Mesodermal cell (in vitro differentiated cells): ENCODE results near the gene MYO16.

Experiments
- H3K27ac ChIP-seq: 2 replicates; pipeline ENCODE4 v1.7.0; 2013; ENCODE audit warnings: mild to moderate bottlenecking, low read depth, low read length, moderate library complexity; ENCODE audit not compliant: severe bottlenecking
- H3K36me3 ChIP-seq: 2 replicates; pipeline ENCODE4 v1.7.1; 2013; ENCODE audit warnings: mild to moderate bottlenecking, low read length, moderate library complexity; ENCODE audit not compliant: control insufficient read depth, insufficient read depth
- H3K4me1 ChIP-seq: one replicate; pipeline ENCODE4 v1.7.1; 2013; ENCODE audit warnings: mild to moderate bottlenecking, low read length; ENCODE audit not compliant: insufficient read depth, control insufficient read depth, poor library complexity, severe bottlenecking
- H3K4me3 ChIP-seq: 2 replicates; pipeline ENCODE4 v1.7.0; 2013; ENCODE audit warnings: low read length, control low read depth, mild to moderate bottlenecking; ENCODE audit not compliant: insufficient read depth, poor library complexity, severe bottlenecking; ENCODE audit errors: extremely low read depth
- H3K9me3 ChIP-seq: 2 replicates; pipeline ENCODE4 v1.7.1; 2013; ENCODE audit warnings: mild to moderate bottlenecking, low read length, moderate library complexity; ENCODE audit not compliant: control insufficient read depth
- WGBS, 2 experiments: methylation state at CpG; one replicate each; pipeline ENCODE4 v1.1.5; 2013; ENCODE audit warnings: missing lambda C conversion rate in 2 of 2; ENCODE audit not compliant: insufficient coverage in 2 of 2; 5-methylcytosine and 5-hydroxymethylcytosine counted together

Gene MYO16

DNA sequence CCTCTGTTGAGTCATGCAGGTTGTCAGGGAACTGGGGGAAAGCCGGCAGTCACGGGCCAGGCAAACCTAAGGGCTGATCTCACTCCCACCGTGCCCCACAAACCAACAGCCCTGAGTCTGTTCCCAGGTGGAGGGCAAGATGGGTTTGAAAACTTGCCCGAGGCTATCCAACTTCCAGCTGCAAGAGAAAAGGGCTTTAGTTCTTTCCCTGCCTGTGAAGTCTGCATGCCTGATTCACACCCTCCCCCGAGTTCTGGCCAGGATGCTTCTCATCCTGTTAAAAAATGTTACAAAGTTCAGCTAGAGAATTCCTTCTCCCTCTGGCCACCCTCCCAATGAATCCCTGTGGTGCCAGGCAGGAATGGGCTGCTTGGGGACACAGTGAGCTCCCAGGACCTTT, 33.1 kb downstream of the MYO16 start:
- H3K9me3 ChIP-seq: no peaks in the 10 kb centered on the region
- H3K36me3 ChIP-seq: no peaks in the 10 kb centered on the region
- H3K27ac ChIP-seq: no peak overlapping the region
- H3K4me1 ChIP-seq: no peaks in the 10 kb centered on the region
- 75 to 82% methylated on average over 5 of the region's 5 CpGs for WGBS, 2 experiments
- no peak overlapping the region for H3K4me3 ChIP-seq

DNA sequence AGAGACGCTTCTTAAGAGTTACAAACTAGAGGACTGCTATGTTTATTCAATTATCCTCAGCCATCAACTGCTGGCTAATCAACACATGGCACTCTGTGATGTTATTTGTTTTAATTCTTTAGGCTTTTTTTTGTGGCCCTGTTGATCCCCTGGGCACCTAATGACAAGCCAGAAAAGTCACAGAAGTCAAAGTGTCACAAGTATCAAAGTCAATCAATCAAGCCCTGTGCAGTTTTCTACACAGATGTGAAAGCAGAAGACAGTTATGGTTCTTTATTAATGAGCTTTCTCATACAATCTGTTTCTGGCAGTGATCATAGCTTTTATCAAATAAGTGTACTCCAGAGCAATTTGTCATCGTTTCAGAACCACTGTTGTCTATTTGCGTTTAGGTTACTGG, 34.3 kb downstream of the MYO16 start:
- Histone ChIP-seq H3K4me3 (no peak overlapping the region), H3K4me1 (no peaks in the 10 kb centered on the region), H3K36me3 (no peaks in the 10 kb centered on the region), H3K9me3 (no peaks in the 10 kb centered on the region), H3K27ac (no peak overlapping the region)
- no CpG with 5 or more reads among the region's 3 CpGs for WGBS, 2 experiments

DNA sequence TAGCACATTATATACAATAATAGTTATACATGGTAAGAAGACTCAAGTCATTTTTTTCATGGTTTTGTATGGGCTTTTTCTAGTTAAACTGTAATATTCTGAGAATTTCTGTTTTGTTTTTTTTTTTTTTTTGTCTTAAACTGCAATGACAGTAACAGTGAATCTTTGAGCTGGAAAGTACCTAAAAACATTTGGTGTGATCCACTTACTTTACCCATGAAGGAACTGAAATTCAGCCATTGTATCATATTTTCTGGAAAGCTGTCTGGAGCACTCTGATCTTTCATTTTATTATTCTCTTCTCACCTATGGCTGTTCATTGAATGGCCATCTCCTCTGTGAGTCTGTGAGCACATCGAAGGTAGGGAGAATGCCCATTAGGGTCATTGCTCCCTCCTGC, 37.8 kb downstream of the MYO16 start:
- H3K4me3 ChIP-seq: no peak overlapping the region
- no peaks in the 10 kb centered on the region for H3K36me3 ChIP-seq
- no peaks in the 10 kb centered on the region for H3K4me1 ChIP-seq
- whole genome bisulfite sequencing, 2 experiments: 80% methylated on average over 1 of the region's 1 CpG; no CpG with 5 or more reads in 1 of the 2 experiments
- H3K27ac ChIP-seq: no peak overlapping the region
- H3K9me3 ChIP-seq: peaks cover 3% of the 10 kb centered on the region

DNA sequence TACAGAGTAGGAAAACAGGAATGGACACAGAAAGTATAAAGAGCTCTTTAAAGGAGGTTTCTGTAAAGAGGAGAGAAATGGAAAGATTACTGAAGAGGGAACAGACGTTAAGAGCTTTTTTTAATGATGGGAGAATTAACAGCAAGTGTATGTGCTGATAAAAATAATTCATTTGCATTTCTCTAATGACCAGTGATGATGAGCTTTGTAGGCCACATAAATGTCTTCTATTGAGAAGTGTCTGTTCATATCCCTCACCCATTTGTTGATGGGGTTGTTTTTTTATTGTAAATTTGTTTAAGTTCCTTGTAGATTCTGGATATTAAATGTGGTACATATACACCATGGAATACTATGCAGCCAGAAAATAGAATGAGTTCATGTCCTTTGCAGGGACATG, 40.0 kb downstream of the MYO16 start:
- H3K9me3 ChIP-seq: peaks cover 3% of the 10 kb centered on the region
- no peak overlapping the region for H3K27ac ChIP-seq
- H3K4me1 ChIP-seq: no peaks in the 10 kb centered on the region
- 60 to 89% methylated on average over 1 of the region's 1 CpG for WGBS, 2 experiments
- no peak overlapping the region for H3K4me3 ChIP-seq
- no peaks in the 10 kb centered on the region for H3K36me3 ChIP-seq

DNA sequence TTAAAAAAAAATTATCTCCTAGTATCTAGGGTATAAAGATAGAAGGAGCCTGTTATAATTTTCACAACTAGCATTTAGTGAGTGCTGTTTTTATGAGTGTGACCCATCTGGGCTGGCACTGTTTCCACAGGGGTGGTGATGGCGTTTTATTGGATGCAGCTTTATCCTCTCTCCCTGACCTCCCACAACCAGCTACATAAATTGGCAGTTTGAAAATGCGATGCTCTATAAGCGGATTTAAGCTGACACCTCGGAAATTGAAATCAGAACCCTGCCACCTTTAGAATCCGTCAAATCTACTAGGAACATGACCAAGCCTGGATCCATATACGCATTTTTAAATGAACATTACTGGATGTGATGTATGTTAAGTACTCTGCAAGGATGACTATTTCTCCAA, 44.9 kb downstream of the MYO16 start:
- WGBS, 2 experiments: 80 to 93% methylated on average over 3 to 4 of the region's 6 CpGs
- Histone ChIP-seq H3K9me3 (peaks cover 3% of the 10 kb centered on the region), H3K4me3 (no peak overlapping the region), H3K27ac (no peak overlapping the region), H3K36me3 (no peaks in the 10 kb centered on the region), H3K4me1 (no peaks in the 10 kb centered on the region)

DNA sequence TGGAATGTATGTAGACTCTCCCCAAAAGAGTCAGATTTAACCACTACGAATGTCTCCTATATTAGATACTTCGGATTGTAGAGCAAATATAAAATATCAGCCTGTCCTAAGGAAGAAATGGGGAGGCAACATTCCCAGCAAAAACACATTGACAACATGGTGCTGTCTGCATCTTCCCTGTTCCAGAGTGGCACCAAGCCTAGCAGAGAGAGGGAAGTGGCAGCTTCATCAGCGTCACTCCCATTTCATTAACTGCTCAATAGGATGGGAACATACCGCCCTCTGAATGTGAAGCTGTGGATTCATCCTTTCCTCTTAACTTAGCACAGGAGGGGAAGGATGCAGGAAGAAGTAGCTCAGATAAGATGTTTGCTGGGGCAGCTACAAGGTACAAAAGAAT, 45.4 kb downstream of the MYO16 start:
- WGBS, 2 experiments: 100% methylated on average over 1 of the region's 4 CpGs; no CpG with 5 or more reads in 1 of the 2 experiments
- H3K27ac ChIP-seq: no peak overlapping the region
- H3K4me1 ChIP-seq: no peaks in the 10 kb centered on the region
- no peak overlapping the region for H3K4me3 ChIP-seq
- H3K9me3 ChIP-seq: peaks cover 3% of the 10 kb centered on the region
- H3K36me3 ChIP-seq: no peaks in the 10 kb centered on the region

DNA sequence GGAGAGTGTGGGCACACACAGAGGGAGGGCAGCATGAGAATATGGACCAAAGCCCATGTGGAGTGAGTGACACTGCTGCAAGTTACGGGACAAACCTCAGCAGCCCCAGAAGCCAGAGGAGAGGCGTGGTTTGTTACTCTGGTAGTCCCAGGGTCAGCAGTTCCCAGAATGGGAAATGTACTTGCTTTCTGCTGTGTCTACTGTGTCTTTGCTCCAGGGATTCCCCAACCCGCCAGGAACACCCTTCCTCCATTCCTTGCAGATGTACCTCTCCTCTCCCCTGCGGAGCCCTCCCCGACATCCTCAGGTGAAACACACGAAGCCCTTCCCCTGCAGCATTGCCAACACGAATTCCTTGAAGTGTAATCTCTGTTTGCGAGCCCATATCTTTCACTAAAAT, 47.2 kb downstream of the MYO16 start:
- no peaks in the 10 kb centered on the region for H3K36me3 ChIP-seq
- no peak overlapping the region for H3K4me3 ChIP-seq
- H3K4me1 ChIP-seq: peaks cover 1% of the 10 kb centered on the region
- WGBS, 2 experiments: 69 to 86% methylated on average over 4 of the region's 8 CpGs
- H3K27ac ChIP-seq: no peak overlapping the region
- H3K9me3 ChIP-seq: no peaks in the 10 kb centered on the region

DNA sequence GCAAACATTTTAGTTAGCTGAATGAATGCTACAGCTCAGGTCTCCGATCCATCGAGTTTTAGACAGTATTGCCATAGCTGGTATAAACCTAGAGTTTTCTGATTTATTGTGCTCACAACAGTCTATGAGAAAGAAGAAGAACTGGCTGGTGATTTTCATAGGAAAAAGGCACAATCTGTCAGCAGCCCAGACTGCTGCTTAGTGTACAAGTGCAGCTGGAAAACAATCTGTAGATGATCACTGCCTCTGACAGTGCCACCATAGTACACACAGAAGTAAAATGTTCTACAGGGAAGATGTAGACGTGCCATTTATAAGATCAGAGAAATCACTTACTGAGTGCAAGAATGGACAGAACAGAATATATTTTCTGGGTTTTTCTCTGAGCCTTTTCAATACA, 48.4 kb downstream of the MYO16 start:
- H3K4me3 ChIP-seq: no peak overlapping the region
- H3K36me3 ChIP-seq: no peaks in the 10 kb centered on the region

DNA sequence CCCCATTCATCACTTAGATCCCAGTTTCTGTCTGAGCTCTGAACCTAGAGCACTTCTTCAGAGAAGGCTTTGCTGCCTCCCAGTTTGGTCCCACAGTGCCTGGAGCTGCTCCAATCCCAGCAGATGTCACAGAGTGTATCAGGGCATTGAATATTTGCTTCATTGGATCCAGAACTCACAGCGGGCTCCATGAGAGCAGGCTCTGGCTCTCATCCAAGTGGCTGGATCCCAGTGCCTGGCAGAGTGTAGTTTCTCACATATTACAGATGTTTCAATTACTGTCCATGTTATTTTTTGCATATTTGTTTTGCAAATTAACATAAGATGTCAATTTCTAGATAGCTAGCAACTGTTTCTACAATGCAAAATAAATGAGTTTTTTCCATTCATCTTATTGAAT, 50.6 kb downstream of the MYO16 start:
- H3K4me3 ChIP-seq: no peak overlapping the region
- 33 to 43% methylated on average over 1 of the region's 1 CpG for WGBS, 2 experiments
- no peaks in the 10 kb centered on the region for H3K36me3 ChIP-seq
- H3K27ac ChIP-seq: no peak overlapping the region
- no peaks in the 10 kb centered on the region for H3K9me3 ChIP-seq
- peaks cover 6% of the 10 kb centered on the region for H3K4me1 ChIP-seq

More for the DNA sequence above, 48.4 kb downstream of the MYO16 start:
- H3K9me3 ChIP-seq: no peaks in the 10 kb centered on the region
- WGBS, 2 experiments: 95 to 100% methylated on average over 2 of the region's 3 CpGs
- no peak overlapping the region for H3K27ac ChIP-seq
- H3K4me1 ChIP-seq: peaks cover 6% of the 10 kb centered on the region

DNA sequence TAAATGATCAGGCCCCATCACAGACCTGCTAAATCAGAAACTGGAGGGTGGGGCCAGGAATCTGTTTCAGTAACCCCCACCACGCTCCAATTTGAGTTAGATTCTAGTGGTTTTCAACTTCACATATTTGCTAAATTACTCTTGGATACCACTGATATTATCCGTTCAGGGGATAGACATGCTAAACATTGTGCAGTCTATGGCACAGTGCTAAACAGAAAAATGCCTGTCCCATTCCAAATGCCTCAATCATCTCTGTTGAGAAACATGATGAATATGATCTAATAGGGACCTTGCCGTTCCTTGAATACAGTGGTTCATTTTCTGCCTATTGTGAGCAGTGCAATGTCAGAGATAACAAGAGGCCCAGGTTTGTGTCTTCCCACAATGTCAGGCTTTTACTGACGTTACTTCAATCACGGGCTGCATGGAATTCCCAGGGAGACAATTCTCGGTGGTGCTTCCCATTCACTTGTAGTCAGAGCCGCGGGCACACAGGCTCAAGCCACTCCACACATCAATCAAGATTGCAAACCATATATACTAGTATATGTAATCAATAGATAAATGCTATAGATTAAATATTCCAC, 52.7 kb downstream of the MYO16 start:
- Histone ChIP-seq H3K27ac (no peak overlapping the region), H3K9me3 (no peaks in the 10 kb centered on the region), H3K4me1 (peaks cover 6% of the 10 kb centered on the region), H3K36me3 (no peaks in the 10 kb centered on the region), H3K4me3 (no peak overlapping the region)
- 93 to 98% methylated on average over 3 to 5 of the region's 8 CpGs for WGBS, 2 experiments

DNA sequence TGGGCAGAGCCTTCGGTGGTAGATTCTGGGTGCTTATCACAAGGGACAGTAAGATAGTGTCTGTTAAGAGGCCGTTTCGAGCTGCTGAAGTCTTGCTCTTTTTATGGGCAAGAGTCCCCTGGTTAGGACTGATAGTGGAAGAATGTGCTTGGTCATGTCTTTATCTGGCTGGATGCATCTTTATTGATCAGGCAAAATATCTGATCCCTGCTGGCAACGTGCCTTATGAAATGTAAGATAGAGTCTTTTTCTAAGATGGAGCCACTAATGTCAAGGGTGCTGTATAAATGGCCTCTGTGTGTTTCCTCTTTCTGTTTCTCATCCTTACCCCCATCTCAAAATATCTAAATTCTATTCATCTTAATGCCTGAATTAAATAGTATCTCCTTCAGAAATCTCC, 53.3 kb downstream of the MYO16 start:
- H3K4me1 ChIP-seq: peaks cover 6% of the 10 kb centered on the region
- H3K4me3 ChIP-seq: no peak overlapping the region
- H3K9me3 ChIP-seq: no peaks in the 10 kb centered on the region
- no peak overlapping the region for H3K27ac ChIP-seq
- WGBS, 2 experiments: 76 to 84% methylated on average over 3 to 4 of the region's 4 CpGs
- no peaks in the 10 kb centered on the region for H3K36me3 ChIP-seq
